Cerebellar nuclear complex (tissue), 1 donor: ENCODE results near the gene VPS13C.

ENCODE experiments used
- DNase-seq, 2 experiments: peaks; one replicate each; lab custom pipeline; 2025; lab: John Stamatoyannopoulos, UW

The VPS13C gene

DNA sequence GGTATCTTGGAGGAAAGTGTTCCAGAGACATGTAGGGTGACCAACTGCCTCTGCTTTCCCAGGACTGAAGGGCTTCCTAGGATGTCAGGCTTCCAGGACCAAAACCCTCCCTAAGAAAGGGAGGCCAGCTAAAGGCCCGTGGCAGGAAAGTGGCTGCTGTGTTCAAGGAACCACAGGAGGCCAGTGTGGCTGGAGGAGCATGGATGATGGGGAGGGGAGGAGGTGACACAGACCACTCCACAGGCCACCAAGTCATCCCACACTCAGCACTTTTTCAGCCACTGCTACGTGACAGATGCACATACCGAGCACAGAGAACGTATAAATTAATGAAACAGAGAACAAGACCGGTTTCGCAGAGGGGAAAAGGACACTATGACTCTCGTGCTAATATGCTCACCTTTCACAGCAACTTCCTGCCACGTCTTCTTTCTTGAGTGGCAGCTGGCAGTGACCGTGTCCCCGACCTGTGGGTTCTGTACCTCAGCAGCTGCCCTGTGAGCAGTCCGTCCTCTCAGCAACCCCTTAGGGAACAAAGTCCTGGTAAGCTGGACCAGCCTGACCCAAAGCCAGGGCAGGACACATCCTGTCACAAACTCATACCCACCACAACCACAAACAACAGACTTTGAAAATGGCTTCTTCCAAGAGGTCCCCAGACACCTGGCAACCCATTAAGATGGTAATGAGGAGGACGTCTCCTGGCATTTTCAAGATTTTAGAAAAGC, 244.7 kb downstream of the VPS13C start:
- DNase-seq = no peak

DNA sequence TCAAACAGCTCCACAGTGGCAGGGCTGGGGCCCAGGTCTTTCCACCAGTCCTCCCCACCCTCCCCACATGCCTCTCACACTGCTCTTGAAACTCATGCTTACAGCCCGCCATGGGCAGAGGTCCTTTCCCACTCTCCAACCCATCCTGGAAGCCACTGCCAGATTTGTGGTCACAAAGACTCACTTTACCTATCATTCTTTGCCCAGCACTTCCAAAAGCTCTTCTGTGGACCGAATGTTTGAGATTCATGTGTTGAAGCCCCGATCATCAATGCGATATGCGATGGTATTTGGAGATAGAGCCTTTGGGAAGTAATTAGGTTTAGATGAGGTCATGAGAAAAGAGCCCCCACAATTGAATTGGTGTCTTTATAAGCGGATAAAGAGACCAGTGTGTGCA, 247.8 kb downstream of the VPS13C start:
- no peak for DNase-seq

DNA sequence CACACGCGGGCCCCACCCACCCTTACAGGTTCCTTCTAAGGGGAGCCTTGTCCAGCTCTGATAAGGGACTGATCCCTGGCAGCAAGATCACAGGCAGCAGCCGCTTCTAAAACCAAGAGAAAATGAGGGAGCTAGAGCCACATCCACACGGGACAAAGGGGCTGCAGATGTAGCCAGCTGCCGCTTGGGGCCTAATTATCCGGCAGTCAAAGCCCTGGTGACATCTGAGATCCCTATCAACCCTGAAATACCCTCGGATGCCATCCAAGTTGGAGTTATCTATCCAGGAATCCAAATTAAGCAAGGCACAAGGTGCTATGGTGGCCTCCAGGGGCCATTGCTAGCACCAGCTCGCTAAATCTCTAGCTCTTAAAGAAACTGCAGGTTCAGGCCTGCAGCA, 248.3 kb downstream of the VPS13C start:
- no peak for DNase-seq

DNA sequence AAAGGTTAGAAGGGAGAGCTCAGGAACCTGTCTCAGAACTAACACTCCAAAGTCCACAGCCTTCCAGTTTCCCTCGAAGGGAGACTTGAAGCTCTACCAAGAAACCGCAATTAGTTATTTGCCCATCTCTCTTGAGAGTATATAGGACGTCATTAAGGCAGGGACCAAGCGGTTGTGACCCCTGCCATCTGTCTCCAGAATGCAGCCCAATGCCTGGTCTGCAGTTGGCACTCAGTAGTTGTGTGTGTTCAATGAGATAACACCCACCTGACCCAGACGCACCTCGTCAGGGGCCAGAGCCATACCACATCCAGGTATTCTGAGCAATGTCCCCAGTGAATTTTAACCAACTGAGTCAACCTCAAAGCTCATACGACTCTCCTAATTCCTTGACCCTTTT, 251.0 kb downstream of the VPS13C start:
- DNase-seq = no peak

DNA sequence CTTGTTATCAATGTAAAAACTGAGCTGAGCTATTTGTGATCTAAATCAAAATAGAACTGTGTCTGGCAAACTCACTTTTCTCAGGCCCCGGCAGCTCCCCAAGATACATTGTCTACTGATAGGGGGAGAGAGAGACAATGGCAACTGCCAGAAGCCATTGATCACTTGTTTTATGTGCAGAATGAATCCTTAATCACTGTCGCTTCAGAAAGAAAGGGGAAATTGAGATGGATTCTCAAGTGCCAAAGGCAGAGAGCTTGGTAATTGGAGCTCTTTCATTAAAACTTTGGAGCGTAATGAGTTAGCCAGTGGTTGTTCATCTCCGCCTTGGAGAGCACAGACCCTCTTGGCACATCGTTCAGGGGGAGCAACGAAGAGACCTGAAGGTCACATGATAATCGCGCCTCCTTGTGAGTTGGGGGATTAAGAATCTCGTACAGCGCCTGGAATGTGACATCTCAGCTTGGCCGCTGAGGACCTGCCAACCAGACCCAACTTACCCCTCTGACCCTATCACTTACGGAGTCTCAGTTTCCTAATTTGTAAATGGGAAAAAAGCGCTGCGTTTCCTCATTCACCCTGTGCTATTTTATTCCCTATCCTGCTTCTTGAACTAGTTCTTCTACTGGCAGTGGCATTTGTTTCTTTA, 252.8 kb downstream of the VPS13C start:
- no peak for DNase-seq
